HG03432 (cell line): ENCODE measurements around the gene IGSF9B.

Source experiments
- ATAC-seq: cut with Tn5 transposase; IDR thresholded peaks from one replicate; pipeline ENCODE4 v1.9.1; 2021; ENCODE audit warnings: mild to moderate bottlenecking, moderate library complexity; ENCODE audit not compliant: unreplicated experiment

Gene IGSF9B

DNA sequence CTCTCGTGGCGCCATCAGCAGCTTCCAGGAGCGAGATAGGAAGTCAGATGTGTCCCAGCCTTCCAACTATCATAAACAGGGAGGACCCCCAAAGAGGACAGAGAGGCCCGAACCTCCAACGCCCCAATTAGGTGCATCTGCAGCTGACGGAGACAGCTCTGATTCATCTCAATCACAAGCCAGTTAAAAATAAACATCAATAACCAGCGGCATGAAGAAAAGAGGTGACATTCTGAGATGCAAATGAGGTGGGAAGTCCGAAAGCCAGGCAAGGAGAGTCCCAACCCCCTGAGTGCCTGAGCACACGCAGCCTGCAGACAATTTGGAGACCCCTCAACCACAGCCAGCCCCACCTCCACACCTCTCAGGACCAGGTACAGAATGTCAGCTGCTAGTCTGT lies 28.1 kb upstream of the IGSF9B start:
- no peak for ATAC-seq

DNA sequence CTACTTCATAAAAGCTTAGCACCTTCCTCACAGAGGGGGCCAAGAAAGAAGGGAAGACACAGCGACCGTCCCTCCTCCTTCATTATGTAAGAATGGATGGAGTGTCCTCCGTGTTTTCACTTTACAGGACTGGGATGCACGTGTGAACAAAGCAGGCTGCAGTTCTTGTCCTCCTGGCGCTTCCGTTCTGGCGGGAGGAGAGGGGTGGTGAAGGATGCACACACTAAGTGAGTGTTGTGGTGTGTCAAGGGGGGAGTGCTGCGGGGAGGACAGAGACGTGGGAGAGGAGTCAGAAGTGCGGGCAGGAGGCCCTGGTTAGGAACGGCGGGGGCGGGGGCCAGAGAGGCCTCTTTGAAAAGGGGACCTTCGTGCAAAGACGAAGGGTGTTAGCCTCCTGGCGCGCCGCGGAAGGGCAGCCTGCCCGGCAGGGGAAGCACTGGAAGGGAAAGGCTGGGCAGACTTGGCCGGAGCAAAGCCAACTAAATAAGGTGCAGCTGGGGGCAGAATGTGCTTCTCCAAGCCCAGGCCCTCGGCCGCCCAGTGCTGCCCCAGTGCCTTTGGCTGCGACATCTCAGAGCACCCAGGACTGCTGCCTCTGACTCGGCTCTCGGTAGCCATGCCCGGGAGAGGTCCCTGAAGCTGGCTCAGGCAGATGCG lies 27.0 kb upstream of the IGSF9B start:
- ATAC-seq, result no peak

DNA sequence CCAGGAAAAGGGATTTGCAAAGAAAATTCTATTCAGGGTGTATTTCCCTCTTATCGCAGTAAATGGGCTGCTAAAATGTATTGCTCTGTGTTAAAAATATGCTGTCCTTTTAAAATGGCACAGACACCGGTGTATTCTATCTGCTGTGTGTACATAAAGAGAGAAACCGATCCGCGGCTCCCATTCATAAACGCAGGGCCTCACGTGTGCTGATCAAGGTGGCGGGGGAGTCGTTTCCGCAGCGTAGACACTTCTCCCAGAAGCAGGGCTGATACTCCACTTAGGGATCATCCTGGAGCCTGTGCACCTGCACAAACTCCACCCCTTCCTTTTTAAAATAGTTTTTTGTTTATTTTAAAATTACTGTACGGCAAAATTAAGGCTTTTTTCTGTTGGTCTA lies 26.1 kb upstream of the IGSF9B start:
- ATAC-seq, result no peak

DNA sequence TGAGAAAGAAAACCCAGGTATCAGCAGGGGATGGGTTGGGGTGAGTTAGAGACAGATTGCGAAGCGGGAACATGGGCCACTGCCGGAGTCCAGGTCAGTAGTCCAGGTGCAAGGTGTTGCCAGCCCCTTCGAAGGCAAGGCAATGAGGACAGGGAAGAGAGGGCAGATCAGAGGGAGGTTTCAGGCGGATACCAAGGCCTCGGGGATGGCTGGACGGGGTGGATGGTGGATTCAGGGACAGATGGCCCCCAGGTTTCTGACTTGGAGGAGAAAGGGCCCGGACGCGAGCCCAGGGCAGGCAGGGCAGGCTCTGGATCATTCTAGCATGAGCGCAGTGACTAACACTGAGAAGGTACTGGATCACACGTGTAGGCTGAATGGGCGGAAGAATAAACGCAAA lies 25.4 kb upstream of the IGSF9B start:
- no peak for ATAC-seq

GRCh38 chr11:133981156-133981555 lies 24.4 kb upstream of the IGSF9B start:
- no peak for ATAC-seq

GRCh38 chr11:133980665-133981064 lies 23.9 kb upstream of the IGSF9B start:
- ATAC-seq, result no peak

GRCh38 chr11:133978794-133979193 lies 22.0 kb upstream of the IGSF9B start:
- no peak for ATAC-seq

GRCh38 chr11:133977067-133977677 lies 20.4 kb upstream of the IGSF9B start:
- peak; percentile 98 for ATAC-seq

DNA sequence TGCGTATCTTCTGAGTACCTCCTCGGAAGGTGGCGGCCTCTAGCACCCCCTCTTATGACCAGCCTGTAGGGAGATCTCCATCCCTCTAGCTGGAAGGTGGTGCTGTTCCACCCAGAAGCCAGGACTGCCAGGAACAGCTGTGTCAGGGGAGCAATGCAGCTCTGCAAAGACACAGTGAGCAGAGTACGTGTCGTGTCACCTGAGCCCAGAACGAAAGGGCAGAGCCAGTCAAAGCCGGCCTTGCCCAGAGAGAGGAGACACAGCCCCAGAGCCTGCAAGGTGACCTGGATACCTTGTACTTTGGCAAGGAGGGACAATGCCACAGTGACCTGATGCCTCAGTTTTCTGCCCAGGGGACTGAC lies 18.7 kb upstream of the IGSF9B start:
- no peak for ATAC-seq

- no peak for ATAC-seq
Observed at GRCh38 chr11:133974836-133975487, 18.2 kb upstream of the IGSF9B start.

GRCh38 chr11:133971881-133972280 lies 15.1 kb upstream of the IGSF9B start:
- ATAC-seq, result no peak

DNA sequence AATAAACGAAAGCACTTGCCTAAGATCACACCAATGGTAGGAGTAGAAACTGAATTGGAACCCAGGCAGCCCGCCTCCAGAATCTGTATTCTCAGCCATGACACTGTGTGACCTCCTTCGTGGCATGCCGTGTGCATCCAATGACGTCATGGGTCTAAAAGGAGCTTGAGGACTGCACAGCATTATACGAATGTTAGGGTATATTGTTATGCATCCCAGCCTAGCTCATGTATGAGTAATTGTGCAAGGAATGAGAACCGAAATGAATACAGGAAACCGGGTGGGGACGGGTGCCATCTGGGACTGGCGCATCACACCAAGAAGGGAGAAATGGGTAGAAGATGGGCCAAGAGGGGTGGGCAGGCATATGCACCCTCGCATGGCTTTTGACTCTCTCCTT lies 12.3 kb upstream of the IGSF9B start:
- ATAC-seq, result no peak

- ATAC-seq, result no peak
Observed at GRCh38 chr11:133968300-133968699, 11.5 kb upstream of the IGSF9B start.

GRCh38 chr11:133967599-133968238 lies 11.0 kb upstream of the IGSF9B start:
- ATAC-seq, result no peak

- ATAC-seq, result no peak
Observed at GRCh38 chr11:133966921-133967598, 10.3 kb upstream of the IGSF9B start.

DNA sequence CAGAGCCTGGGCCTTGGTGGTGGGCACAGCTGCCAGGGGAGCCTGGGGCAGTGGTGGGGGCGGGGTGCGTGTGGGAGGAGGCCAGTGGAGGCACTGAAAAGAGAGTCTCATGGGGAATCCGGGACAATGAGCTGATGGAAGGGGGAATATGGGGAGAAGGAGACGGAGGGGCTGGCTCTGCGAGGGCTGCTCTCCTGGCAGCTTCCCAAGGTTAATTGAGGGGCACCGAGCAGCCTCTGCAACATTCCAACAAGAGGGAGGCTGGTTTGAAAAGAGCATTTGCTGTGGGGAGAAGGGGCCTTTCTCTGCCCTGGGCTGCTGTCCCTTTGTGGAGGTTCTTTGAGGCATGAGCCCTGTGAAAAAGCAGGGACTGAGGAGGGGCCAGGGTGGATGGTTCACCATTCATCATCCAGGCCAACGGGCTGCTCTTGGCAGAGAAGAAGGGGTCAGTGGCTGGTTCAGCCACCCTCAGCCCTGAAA lies 9.4 kb upstream of the IGSF9B start:
- no peak for ATAC-seq

DNA sequence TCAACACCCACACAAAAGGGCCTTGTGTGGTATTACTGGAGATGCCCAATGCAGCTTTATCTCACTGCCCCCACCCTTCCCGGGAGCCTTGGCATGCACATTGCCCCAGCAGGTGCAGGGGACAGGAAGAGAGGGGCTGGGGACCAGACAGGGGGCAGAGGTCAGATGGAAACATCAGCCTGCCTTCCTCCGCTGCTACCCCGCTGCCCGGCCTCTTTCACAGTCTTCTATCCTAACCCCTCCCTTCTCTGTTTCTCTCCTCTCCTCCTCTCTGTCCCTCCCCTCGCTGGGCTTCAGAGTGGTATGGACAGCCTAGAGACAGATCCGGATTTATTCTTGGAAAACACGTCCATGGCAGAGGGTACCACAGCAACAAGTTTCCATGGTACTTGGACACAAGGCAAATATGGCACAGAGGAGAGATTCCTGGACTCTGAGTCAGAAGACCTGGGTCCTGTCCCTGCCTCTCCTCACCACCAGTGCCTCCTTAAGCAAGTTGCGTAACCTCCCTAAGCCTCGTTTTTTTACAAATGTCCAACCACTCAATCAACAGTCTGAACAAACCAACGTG lies 8.3 kb upstream of the IGSF9B start:
- no peak for ATAC-seq

GRCh38 chr11:133964356-133964755 lies 7.6 kb upstream of the IGSF9B start:
- no peak for ATAC-seq

DNA sequence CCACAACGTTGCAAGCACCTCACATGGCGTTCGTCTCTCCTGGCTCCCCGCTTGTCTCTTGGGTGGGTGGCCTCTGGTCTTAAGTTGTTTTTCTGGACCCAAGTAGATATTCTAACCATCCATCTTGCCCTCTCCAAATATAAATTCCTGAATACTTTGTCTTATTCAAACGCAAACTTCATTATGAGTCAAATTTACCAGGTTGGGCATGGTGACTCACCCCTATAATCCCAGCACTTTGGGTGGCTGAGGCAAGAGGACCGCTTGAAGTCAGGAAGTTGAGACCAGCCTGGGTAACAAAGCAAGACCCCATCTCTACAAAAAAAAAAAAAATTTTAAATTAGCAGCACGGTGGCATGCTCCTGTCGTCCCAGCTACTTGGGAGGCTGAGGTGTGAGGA lies 5.1 kb upstream of the IGSF9B start:
- no peak for ATAC-seq

GRCh38 chr11:133957900-133958299 lies 1.1 kb upstream of the IGSF9B start:
- no peak for ATAC-seq

DNA sequence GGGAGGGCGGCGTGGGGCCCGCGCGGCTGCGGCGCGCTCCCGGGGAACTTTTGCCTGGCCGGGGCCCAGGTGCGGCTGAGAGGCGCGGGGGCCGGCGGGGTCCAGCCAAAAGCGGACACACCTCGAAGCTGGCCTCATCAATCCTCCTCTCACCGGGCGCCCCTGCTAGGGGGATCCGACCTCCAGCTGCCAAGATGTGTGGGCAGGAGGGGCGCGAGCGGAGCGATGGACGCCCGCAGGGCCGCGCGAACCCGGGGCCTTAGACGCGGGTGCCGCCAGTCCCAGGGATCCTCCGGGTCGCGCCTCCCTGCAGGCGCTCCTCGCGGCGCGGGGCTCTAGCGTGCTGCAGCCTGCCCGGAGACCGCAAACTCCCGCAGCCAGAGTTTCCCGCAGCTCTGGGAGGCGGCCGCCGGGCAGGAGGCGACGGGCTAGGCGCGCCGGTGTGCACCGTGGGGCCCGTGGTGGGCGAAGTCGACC lies 785 bp downstream of the IGSF9B start:
- no peak for ATAC-seq
